SK-N-SH (cell line): ENCODE results near the gene ANGPTL8. TPM values are rescaled to one million over a fixed set of nuclear protein-coding genes. Genes with fewer than 3 reads are reported as not detected.

Experiments
- CTCF ChIA-PET: fragments of 300-600, 350-600 bp; formaldehyde crosslinking; extraction: SDS; loops from one replicate; lab custom pipeline; 2021; lab: Yijun Ruan, JAX
- POLR2A ChIA-PET: fragments of 350-600 bp; sonication (Branson Sonifier 250); formaldehyde crosslinking; extraction: SDS; loops from one replicate; lab custom pipeline; 2020; ENCODE audit warnings: antibody characterized with exemption, inconsistent platforms; lab: Yijun Ruan, JAX
- DNase-seq: peaks from one replicate; pipeline ENCODE4 v3.0.0; 2012
- H2AFZ ChIP-seq: fragments of 200-600 bp; sonication (generic); 2 replicates; pipeline ENCODE4 v1.8.1; 2016; ENCODE audit warnings: antibody characterized with exemption, mild to moderate bottlenecking, low read depth
- H3F3A ChIP-seq: fragments of 200-600 bp; sonication (generic); replicated peaks from 2 replicates; pipeline ENCODE3; 2016; ENCODE audit warnings: antibody characterized with exemption, mild to moderate bottlenecking; ENCODE audit not compliant: insufficient read depth
- H3K27ac ChIP-seq, 2 experiments: fragments of 200-500 bp in 1 of 2; fragments of 200-600 bp in 1 of 2; sonication (Bioruptor generic) in 1 of 2; sonication (generic), shearing (Covaris generic) in 1 of 2; 2 replicates each; pipeline versions ENCODE4 v1.5.1 to v1.6.1; 2014 to 2016; ENCODE audit warnings: low read depth in 2 of 2, inconsistent platforms in 1 of 2, low read length in 1 of 2, mild to moderate bottlenecking in 1 of 2, mixed read lengths in 1 of 2
- H3K27me3 ChIP-seq: fragments of 200-600 bp; sonication (generic), shearing (Covaris generic); 2 replicates; pipeline ENCODE4 v1.6.1; 2016; ENCODE audit warnings: mixed run types; ENCODE audit not compliant: insufficient read depth
- H3K36me3 ChIP-seq, 2 experiments: fragments of 200-500 bp in 1 of 2; fragments of 200-600 bp in 1 of 2; sonication (Bioruptor generic) in 1 of 2; sonication (generic) in 1 of 2; replicated peaks in 1 of 2; 2 replicates each; pipeline versions ENCODE3 to v1.5.1; 2014 to 2016; ENCODE audit warnings: low read length in 1 of 2, mild to moderate bottlenecking in 1 of 2; ENCODE audit not compliant: insufficient read depth in 2 of 2, control insufficient read depth in 1 of 2
- H3K4me1 ChIP-seq, 2 experiments: fragments of 200-500 bp in 1 of 2; fragments of 200-600 bp in 1 of 2; sonication (Bioruptor generic) in 1 of 2; sonication (generic), shearing (Covaris generic) in 1 of 2; 2 replicates each; pipeline versions ENCODE4 v1.5.1 to v1.6.1; 2014 to 2016; ENCODE audit warnings: low read depth in 1 of 2, low read length in 1 of 2, mixed run types in 1 of 2; ENCODE audit not compliant: insufficient read depth in 2 of 2, control insufficient read depth in 1 of 2
- H3K4me2 ChIP-seq: fragments of 200-600 bp; sonication (generic), shearing (Covaris generic); 2 replicates; pipeline ENCODE4 v1.6.1; 2017; ENCODE audit warnings: mixed run types
- H3K4me3 ChIP-seq, 2 experiments: fragments of 200-500 bp in 1 of 2; fragments of 200-600 bp in 1 of 2; sonication (Bioruptor generic) in 1 of 2; sonication (generic), shearing (Covaris generic) in 1 of 2; 2 replicates each; pipeline versions ENCODE4 v1.5.1 to v1.8.1; 2014 to 2016; ENCODE audit warnings: low read depth in 2 of 2, inconsistent platforms in 1 of 2, low read length in 1 of 2, mild to moderate bottlenecking in 1 of 2, mixed read lengths in 1 of 2, moderate library complexity in 1 of 2
- H3K79me2 ChIP-seq: fragments of 200-600 bp; sonication (generic); 2 replicates; pipeline ENCODE4 v1.8.1; 2017; ENCODE audit warnings: mild to moderate bottlenecking; ENCODE audit not compliant: insufficient read depth
- H3K9ac ChIP-seq: fragments of 200-600 bp; sonication (generic); 2 replicates; pipeline ENCODE4 v1.6.1; 2017; ENCODE audit warnings: mixed run types
- H3K9me2 ChIP-seq: fragments of 200-600 bp; sonication (generic); 2 replicates; pipeline ENCODE4 v1.6.1; 2017; ENCODE audit warnings: mixed run types
- H3K9me3 ChIP-seq: fragments of 200-600 bp; sonication (generic); 2 replicates; pipeline ENCODE4 v1.6.1; 2017; ENCODE audit warnings: mixed run types, mild to moderate bottlenecking, moderate library complexity
- H4K20me1 ChIP-seq: fragments of 200-600 bp; sonication (generic); 2 replicates; pipeline ENCODE4 v1.6.1; 2017; ENCODE audit warnings: mild to moderate bottlenecking, mixed run types; ENCODE audit not compliant: insufficient read depth
- CHD2 ChIP-seq: fragments of 150-350 bp; IDR thresholded peaks from 2 replicates; pipeline ENCODE4 v1.6.1; 2018; ENCODE audit warnings: low read length; ENCODE audit not compliant: partially characterized antibody
- CTCF ChIP-seq: fragments of 200-600 bp; sonication (generic); IDR thresholded peaks from 2 replicates; pipeline ENCODE4 v1.6.1; 2017; ENCODE audit warnings: antibody characterized with exemption, mild to moderate bottlenecking, moderate library complexity
- EP300 ChIP-seq, 2 experiments: IDR thresholded peaks; 2 replicates each; pipeline versions ENCODE4 v1.4.0 to v1.6.1; 2012; ENCODE audit warnings: borderline replicate concordance in 1 of 2, low read depth in 1 of 2, low read length in 1 of 2
- EZH2phosphoT487 ChIP-seq: fragments of 200-600 bp; sonication (generic); IDR thresholded peaks from 2 replicates; pipeline ENCODE4 v1.6.1; 2017; ENCODE audit warnings: low read depth, mixed run types, mild to moderate bottlenecking, antibody characterized with exemption, moderate library complexity, borderline replicate concordance
- FOSL2 ChIP-seq: IDR thresholded peaks from 2 replicates; pipeline ENCODE4 v1.4.0; 2012; ENCODE audit warnings: low read depth, mild to moderate bottlenecking, moderate library complexity, borderline replicate concordance
- JUND ChIP-seq: IDR thresholded peaks from 2 replicates; pipeline ENCODE4 v1.4.0; 2012
- MAX ChIP-seq: IDR thresholded peaks from 2 replicates; pipeline ENCODE4 v1.4.0; 2012; ENCODE audit warnings: low read depth
- MEF2A ChIP-seq: IDR thresholded peaks from 2 replicates; pipeline ENCODE4 v1.4.0; 2012; ENCODE audit warnings: low read depth, borderline replicate concordance
- NFIC ChIP-seq: IDR thresholded peaks from 2 replicates; pipeline ENCODE4 v1.4.0; 2012; ENCODE audit warnings: borderline replicate concordance
- NRF1 ChIP-seq: IDR thresholded peaks from 2 replicates; pipeline ENCODE4 v1.6.1; 2012; ENCODE audit warnings: low read depth, mild to moderate bottlenecking, low read length
- REST ChIP-seq: IDR thresholded peaks from 2 replicates; pipeline ENCODE4 v1.6.1; 2012; ENCODE audit warnings: mild to moderate bottlenecking, low read depth, low read length, moderate library complexity
- WGBS: methylation state at CpG from one replicate; pipeline ENCODE4 v1.1.6; 2017; ENCODE audit warnings: low lambda C conversion rate; 5-methylcytosine and 5-hydroxymethylcytosine counted together
- polyA plus RNA-seq, 3 experiments: library from polyadenylated mRNA; depleted of rRNA; stranded (reverse); fragments of >200 nt; gene quantifications; 2 replicates each; pipeline ENCODE4 v1.2.3, GENCODE V29; 2012
- TF ChIP-seq, protein P1 (sequence below): fragments of 150-350 bp; IDR thresholded peaks from 2 replicates; pipeline ENCODE4 v1.6.1; 2016; ENCODE audit warnings: mild to moderate bottlenecking, low read depth, low read length

The ANGPTL8 gene
- polyA plus RNA-seq, 1 of the 3 experiments (the other 2 are of a cell fraction), result 0.21 TPM

GRCh38 chr19:11204943-11205349 is 34.5 kb upstream of the ANGPTL8 start:
- Histone ChIP-seq H2AFZ (no peak overlapping the region), H3K27me3 (no peaks in the 10 kb centered on the region), H3K79me2 (no peaks in the 10 kb centered on the region), H3K9ac (no peak overlapping the region), H3K27ac (no peak overlapping the region; a peak in 1 of 4 replicates), H3K4me3 (no peak overlapping the region), H3K36me3 (no peaks in the 10 kb centered on the region), H3K4me1 (peaks cover 4 to 8% of the 10 kb centered on the region in 2 experiments; a peak in 3 of 4 replicates), H4K20me1 (peaks cover 4% of the 10 kb centered on the region; the same call in 1 of the 2 replicates), H3K9me3 (no peaks in the 10 kb centered on the region), H3F3A (peaks cover 30% of the 10 kb centered on the region), H3K9me2 (no peaks in the 10 kb centered on the region), H3K4me2 (peak overlapping the region; percentile 1; the same call in 1 of the 2 replicates)
- DNase-seq, result peak; percentile 60
- ChIA-PET POLR2A (no interaction called here), CTCF (interaction anchor here (0.7 to 6.6 kb wide), 11 partner anchors 8 to 103 kb away, joined by 3 to 64 read pairs (median 4); no protein-coding TSS in a partner anchor)
- TF ChIP-seq, protein P1, sequence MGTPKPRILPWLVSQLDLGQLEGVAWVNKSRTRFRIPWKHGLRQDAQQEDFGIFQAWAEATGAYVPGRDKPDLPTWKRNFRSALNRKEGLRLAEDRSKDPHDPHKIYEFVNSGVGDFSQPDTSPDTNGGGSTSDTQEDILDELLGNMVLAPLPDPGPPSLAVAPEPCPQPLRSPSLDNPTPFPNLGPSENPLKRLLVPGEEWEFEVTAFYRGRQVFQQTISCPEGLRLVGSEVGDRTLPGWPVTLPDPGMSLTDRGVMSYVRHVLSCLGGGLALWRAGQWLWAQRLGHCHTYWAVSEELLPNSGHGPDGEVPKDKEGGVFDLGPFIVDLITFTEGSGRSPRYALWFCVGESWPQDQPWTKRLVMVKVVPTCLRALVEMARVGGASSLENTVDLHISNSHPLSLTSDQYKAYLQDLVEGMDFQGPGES, result no peak
- peak; percentile 69 for TF ChIP-seq NFIC
- WGBS, result 62% methylated on average over 5 of the region's 5 CpGs

GRCh38 chr19:11205939-11206570 is 33.4 kb upstream of the ANGPTL8 start:
- TF ChIP-seq CHD2, result no peak
- TF ChIP-seq JUND, result no peak
- TF ChIP-seq NRF1, result no peak
- no peak for TF ChIP-seq EP300 (IDR thresholded peaks at IDR 0.05; ENCODE audit: borderline replicate concordance in 1 of 2, low read depth in 1 of 2, low read length in 1 of 2)
- no peak for TF ChIP-seq FOSL2
- no peak for TF ChIP-seq MEF2A
- no peak for TF ChIP-seq EZH2phosphoT487
- no peak for TF ChIP-seq REST
- TF ChIP-seq CTCF, result no peak
- no peak for TF ChIP-seq MAX
- no peak overlapping the region for H3K9ac ChIP-seq
- H3K9me2 ChIP-seq, result no peaks in the 10 kb centered on the region
- POLR2A ChIA-PET, result no interaction called here
- 94% methylated on average over 9 of the region's 9 CpGs for WGBS
- CTCF ChIA-PET, result interaction anchor here (0.6 to 6.6 kb wide), 5 partner anchors 69 to 161 kb away, joined by 4 to 64 read pairs (median 5); no protein-coding TSS in a partner anchor
- H3K27ac ChIP-seq, result no peak overlapping the region
- no peak overlapping the region for H3K4me2 ChIP-seq
- H3K9me3 ChIP-seq, result no peaks in the 10 kb centered on the region
- peaks cover 4 to 8% of the 10 kb centered on the region in 2 experiments; a peak in 3 of 4 replicates for H3K4me1 ChIP-seq
- H3K27me3 ChIP-seq, result no peaks in the 10 kb centered on the region
- DNase-seq, result no peak
- no peak overlapping the region for H3K4me3 ChIP-seq
- H3K79me2 ChIP-seq, result no peaks in the 10 kb centered on the region
- no peaks in the 10 kb centered on the region for H3K36me3 ChIP-seq
- H2AFZ ChIP-seq, result no peak overlapping the region
- H3F3A ChIP-seq, result peaks cover 41% of the 10 kb centered on the region
- peaks cover 4% of the 10 kb centered on the region; the same call in 1 of the 2 replicates for H4K20me1 ChIP-seq
